Psoas muscle (tissue), 8 donors: ENCODE data around the gene LRRN2. TPM values are rescaled to one million over a fixed set of nuclear protein-coding genes. Genes with fewer than 3 reads are reported as not detected.

Experiments used
- ATAC-seq, 4 donors: fragments of 200-7000 bp; cut with Tn5 transposase; one replicate each; pipeline ENCODE4 v1.9.1; 2020; ENCODE audit warnings: moderate library complexity in 3 of 4, mild to moderate bottlenecking in 2 of 4
- DNase-seq, 2 donors: peaks; one replicate each; pipeline ENCODE4 v3.0.0-alpha.2; 2020
- H3K27ac ChIP-seq: fragments of 200-600 bp; one replicate; pipeline ENCODE4 v1.8.0; 2022
- H3K27me3 ChIP-seq, 3 donors: fragments of 200-600 bp in 1 of 3; one replicate each; pipeline versions ENCODE4 v1.6.1 to v1.8.0; 2013 to 2022; ENCODE audit warnings: low read length in 2 of 3, mild to moderate bottlenecking in 2 of 3, moderate library complexity in 1 of 3; ENCODE audit not compliant: insufficient read depth in 3 of 3
- H3K36me3 ChIP-seq, 2 donors: fragments of 200-600 bp in 1 of 2; one replicate each; pipeline versions ENCODE4 v1.6.1 to v1.8.0; 2013 to 2022; ENCODE audit warnings: low read depth in 1 of 2, mild to moderate bottlenecking in 1 of 2, moderate library complexity in 1 of 2; ENCODE audit not compliant: insufficient read depth in 1 of 2
- H3K4me1 ChIP-seq: fragments of 200-600 bp; one replicate; pipeline ENCODE4 v1.8.0; 2022
- H3K4me3 ChIP-seq: fragments of 200-600 bp; one replicate; pipeline ENCODE4 v1.8.0; 2022; ENCODE audit warnings: mild to moderate bottlenecking
- H3K9me3 ChIP-seq: fragments of 200-600 bp; one replicate; pipeline ENCODE4 v1.8.0; 2022
- CTCF ChIP-seq: fragments of 200-600 bp; IDR thresholded peaks from one replicate; pipeline ENCODE4 v1.8.0; 2022; ENCODE audit warnings: antibody characterized with exemption
- WGBS, 3 donors: extraction: QIAGEN DNeasy Blood & Tissue Kit; methylation state at CpG; one replicate each; pipeline versions ENCODE4 v1.1.6 to v1.1.7; 2013; 5-methylcytosine and 5-hydroxymethylcytosine counted together
- intact Hi-C, 2 donors: fragments of 100-400 bp; cut with DNase I; formaldehyde crosslinking; loops; one replicate each; pipeline versions ENCODE4 v1.11.0 to v1.14.2; 2022
- polyA plus RNA-seq, 3 donors: library from polyadenylated mRNA; stranded (reverse); fragments of 200-250 nt; gene quantifications; one replicate each; pipeline ENCODE4 v1.2.3, GENCODE V29; 2013
- total RNA-seq, 4 donors: library from RNA; stranded (reverse); fragmentation: NEBNext Ultra II Directional in 2 of 4; extraction: Animal tissue kit (Norgen Biotek cat#: 25700) in 2 of 4; gene quantifications; one replicate each; pipeline versions ENCODE4 v1.2.1 to v1.2.4, GENCODE V29; 2021 to 2023
- donor health status: healthy with polysubstance abuse.
- donor health status: DM: no; HTN: no; CAD: no; lungs with moderate emphysema.
- donor health status: Bipolar disorder and iron deficiency.
- donor health status: healthy.
- donor health status: DM: yes; HTN: yes; CAD: no.
- donor health status: DM: no; HTN: no; CAD: no.
- donor health status: DM: no; HTN: no; CAD: no.
- donor health status: DM: yes; HTN: yes; CAD: no.

LRRN2 gene
- total and polyA plus RNA-seq, 7 donors = 0.71 to 2.2 (median 0.94) TPM

- Histone ChIP-seq H3K27ac (no peak overlapping the region), H3K4me3 (no peak overlapping the region), H3K9me3 (no peaks in the 10 kb centered on the region), H3K36me3 (peaks cover 0 to 24% of the 10 kb centered on the region in 2 donors), H3K4me1 (no peaks in the 10 kb centered on the region), H3K27me3 (no peaks in the 10 kb centered on the region)
- WGBS, 3 donors = 84 to 91% (median 84%) methylated on average over 2 of the region's 2 CpGs
- no peak for ATAC-seq
- no peak for TF ChIP-seq CTCF
- intact Hi-C loops = no loop called here
- no peak for DNase-seq
Measured at GRCh38 chr1:204580862-204581261, 104.7 kb downstream of the LRRN2 start.

GRCh38 chr1:204579681-204580080 is 105.9 kb downstream of the LRRN2 start:
- TF ChIP-seq CTCF = no peak
- intact Hi-C loops = no loop called here
- Histone ChIP-seq H3K27me3 (no peaks in the 10 kb centered on the region), H3K27ac (no peak overlapping the region), H3K4me1 (no peaks in the 10 kb centered on the region), H3K36me3 (peaks cover 0 to 24% of the 10 kb centered on the region in 2 donors), H3K4me3 (no peak overlapping the region), H3K9me3 (no peaks in the 10 kb centered on the region)
- WGBS, 3 donors = 68 to 71% (median 71%) methylated on average over 6 of the region's 6 CpGs
- no peak for DNase-seq
- ATAC-seq = no peak

- Histone ChIP-seq H3K4me1 (no peaks in the 10 kb centered on the region), H3K27ac (no peak overlapping the region), H3K27me3 (no peaks in the 10 kb centered on the region), H3K9me3 (no peaks in the 10 kb centered on the region), H3K4me3 (peak overlapping the region; percentile 28), H3K36me3 (peaks cover 0 to 25% of the 10 kb centered on the region in 2 donors)
- ATAC-seq (no peak), DNase-seq (peak in 1 of 2 donors; percentile 65)
- TF ChIP-seq CTCF = no peak
- WGBS, 3 donors = 57 to 59% (median 59%) methylated on average over 18 of the region's 18 CpGs
- intact Hi-C loops = no loop called here
Measured at GRCh38 chr1:204578867-204579664, 106.5 kb downstream of the LRRN2 start.

GRCh38 chr1:204577794-204578478 is 107.6 kb downstream of the LRRN2 start:
- ATAC-seq = no peak
- no peak overlapping the region for H3K27ac ChIP-seq
- DNase-seq = no peak
- H3K36me3 ChIP-seq = peaks cover 0 to 36% of the 10 kb centered on the region in 2 donors
- no peak for TF ChIP-seq CTCF
- intact Hi-C loops = no loop called here
- H3K4me3 ChIP-seq = no peak overlapping the region
- no peaks in the 10 kb centered on the region for H3K4me1 ChIP-seq
- WGBS, 3 donors = 88 to 91% (median 91%) methylated on average over 10 of the region's 10 CpGs
- no peaks in the 10 kb centered on the region for H3K27me3 ChIP-seq
- H3K9me3 ChIP-seq = no peaks in the 10 kb centered on the region
